Keratinocyte (primary cell): ENCODE results near the gene MAN2A2.

Source experiments
- EZH2 ChIP-seq: IDR thresholded peaks from one replicate; pipeline ENCODE4 v1.6.1; 2012; ENCODE audit warnings: inconsistent platforms, mild to moderate bottlenecking, low read length, moderate library complexity
- TF ChIP-seq, protein P1 (sequence below), 3 experiments: IDR thresholded peaks in 1 of 3; conservative IDR thresholded peaks in 1 of 3; optimal IDR thresholded peaks in 1 of 3; 2 replicates in 2 of 3; 3 replicates in 1 of 3; pipeline versions ENCODE3 to v1.5.1; 2011; ENCODE audit warnings: low read length in 3 of 3, mild to moderate bottlenecking in 3 of 3, moderate library complexity in 2 of 3, control low read depth in 1 of 3, inconsistent platforms in 1 of 3; ENCODE audit not compliant: insufficient read depth in 2 of 3; ENCODE audit errors: extremely low read depth in 1 of 3

DNA sequence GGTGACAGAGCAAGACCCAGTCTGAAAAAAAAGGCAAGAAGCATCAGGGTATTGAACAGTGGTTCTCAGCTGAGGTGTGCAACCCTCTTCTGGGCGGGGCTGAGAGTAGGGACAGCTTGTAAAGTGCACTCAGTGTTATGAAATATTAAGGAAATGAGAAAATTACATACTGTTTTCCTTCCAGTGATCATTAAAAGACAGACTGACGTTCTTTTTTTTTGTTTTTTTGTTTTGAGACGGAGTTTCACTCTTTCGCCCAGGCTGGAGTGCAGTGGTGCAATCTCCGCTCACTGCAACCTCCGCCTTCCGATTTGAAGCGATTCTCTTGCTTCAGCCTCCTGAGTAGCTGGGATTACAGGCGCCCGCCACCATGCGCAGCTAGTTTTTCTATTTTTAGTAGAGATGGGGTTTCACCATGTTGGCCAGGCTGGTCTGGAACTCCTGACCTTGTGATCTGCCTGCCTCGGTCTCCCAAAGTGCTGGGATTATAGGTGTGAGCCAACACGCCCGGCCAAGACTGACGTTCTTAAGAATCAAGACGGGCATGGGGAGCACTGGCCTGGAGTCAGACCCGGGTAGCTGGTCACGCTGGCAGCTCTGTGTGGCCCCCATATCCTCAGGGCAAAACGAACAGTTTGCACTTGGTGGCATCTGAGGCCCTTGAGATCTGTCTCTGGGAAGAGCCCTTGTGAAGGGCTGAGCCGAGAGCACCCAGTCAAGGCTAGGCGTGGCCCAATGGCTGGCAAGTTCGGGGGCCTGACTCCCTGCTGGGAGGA, 11.4 kb downstream of the MAN2A2 start:
- TF ChIP-seq, protein P1, sequence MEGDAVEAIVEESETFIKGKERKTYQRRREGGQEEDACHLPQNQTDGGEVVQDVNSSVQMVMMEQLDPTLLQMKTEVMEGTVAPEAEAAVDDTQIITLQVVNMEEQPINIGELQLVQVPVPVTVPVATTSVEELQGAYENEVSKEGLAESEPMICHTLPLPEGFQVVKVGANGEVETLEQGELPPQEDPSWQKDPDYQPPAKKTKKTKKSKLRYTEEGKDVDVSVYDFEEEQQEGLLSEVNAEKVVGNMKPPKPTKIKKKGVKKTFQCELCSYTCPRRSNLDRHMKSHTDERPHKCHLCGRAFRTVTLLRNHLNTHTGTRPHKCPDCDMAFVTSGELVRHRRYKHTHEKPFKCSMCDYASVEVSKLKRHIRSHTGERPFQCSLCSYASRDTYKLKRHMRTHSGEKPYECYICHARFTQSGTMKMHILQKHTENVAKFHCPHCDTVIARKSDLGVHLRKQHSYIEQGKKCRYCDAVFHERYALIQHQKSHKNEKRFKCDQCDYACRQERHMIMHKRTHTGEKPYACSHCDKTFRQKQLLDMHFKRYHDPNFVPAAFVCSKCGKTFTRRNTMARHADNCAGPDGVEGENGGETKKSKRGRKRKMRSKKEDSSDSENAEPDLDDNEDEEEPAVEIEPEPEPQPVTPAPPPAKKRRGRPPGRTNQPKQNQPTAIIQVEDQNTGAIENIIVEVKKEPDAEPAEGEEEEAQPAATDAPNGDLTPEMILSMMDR (optimal IDR thresholded peaks at IDR 0.05 in 1 of 3, IDR thresholded peaks at IDR 0.05 in 1 of 3, conservative IDR thresholded peaks at IDR 0.05 in 1 of 3; ENCODE audit: extremely low read depth in 1 of 3, insufficient read depth in 2 of 3, low read length in 3 of 3): no peak
- no peak for TF ChIP-seq EZH2
